Stimulated activated CD4-positive, alpha-beta T cell treated with anti-CD3 and anti-CD28 coated beads, Interleukin-4, amount 100 ng/mL, for 1 hour (primary cell): ENCODE measurements around the gene EGLN3.

Experiments used
- DNase-seq: peaks from one replicate; pipeline ENCODE4 v3.0.0-alpha.2; 2020

The EGLN3 gene

GRCh38 chr14:33909380-33910084, 41.3 kb downstream of the EGLN3 start:
- no peak for DNase-seq

GRCh38 chr14:33908540-33909223, 42.2 kb downstream of the EGLN3 start:
- DNase-seq, result no peak

GRCh38 chr14:33906968-33907367, 43.9 kb downstream of the EGLN3 start:
- no peak for DNase-seq

- DNase-seq, result no peak
Observed at GRCh38 chr14:33904609-33905008, 46.3 kb downstream of the EGLN3 start.

DNA sequence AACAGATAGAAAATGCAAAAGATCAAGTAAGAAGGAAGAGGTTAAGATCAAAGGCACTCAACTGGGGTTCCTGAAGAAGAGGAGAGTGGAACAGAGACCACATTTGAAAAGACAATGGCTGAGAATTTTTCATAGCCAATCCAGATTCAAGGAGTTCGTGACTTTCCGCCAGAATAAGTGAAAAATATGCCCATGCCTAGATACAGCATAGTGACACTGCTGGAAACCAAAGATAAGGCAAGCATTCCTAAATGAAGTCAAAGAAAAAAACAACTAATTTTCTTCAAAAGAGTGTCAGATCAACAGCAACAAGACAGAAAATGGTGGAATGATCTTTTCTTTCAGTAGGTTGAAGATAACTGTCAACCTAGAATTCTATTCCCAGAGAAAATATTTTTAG, 47.5 kb downstream of the EGLN3 start:
- no peak for DNase-seq

DNA sequence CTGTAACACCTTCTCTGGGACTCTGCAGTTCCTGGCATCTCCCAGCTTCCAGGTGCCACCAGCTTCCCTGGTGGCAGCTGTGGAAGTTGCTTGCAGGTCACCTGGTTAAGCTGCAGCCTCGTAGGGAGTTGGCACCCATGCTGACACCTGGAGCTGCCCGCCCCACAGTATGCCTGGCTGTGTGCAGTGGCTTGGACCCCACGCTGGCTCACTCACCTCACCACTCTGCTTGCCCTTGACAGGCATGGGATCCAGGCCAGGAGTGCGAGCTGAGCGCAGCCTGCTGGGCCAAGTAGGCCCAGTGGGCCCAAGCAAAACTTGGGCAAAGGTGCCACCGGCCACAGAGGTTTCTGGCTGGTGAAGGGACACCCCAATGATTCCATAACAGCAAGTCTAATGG, 48.5 kb downstream of the EGLN3 start:
- no peak for DNase-seq

GRCh38 chr14:33901426-33902155, 49.3 kb downstream of the EGLN3 start:
- no peak for DNase-seq

GRCh38 chr14:33900706-33901105, 50.2 kb downstream of the EGLN3 start:
- DNase-seq, result no peak

DNA sequence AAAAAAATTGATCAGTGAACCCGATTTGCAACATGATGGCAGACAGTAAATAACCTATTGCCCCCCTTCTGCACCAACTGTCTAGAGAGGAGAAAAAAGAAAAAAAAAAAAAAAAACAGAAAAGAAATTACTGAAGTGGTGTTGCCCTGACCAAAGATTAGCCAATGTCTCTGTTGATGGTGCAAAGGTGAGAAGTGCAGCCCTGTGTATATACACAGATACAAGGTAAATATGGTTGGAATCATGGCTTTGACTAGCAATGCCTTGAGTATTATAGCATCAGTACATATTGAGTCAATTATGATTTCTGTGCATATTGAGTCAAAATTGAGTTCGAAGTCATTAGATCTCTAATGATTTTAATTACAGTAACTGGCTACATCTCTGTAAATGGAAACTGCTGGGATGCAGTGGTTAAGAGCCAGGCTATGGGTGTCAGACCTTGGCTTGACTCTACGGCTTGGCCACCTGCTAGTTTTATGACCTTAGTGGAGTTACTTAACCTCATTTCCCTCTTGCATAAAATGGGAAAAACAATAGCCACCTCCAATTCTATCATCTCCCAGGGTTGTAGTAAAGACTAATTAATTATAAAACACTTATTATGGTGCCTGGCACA, 51.0 kb downstream of the EGLN3 start:
- DNase-seq, result no peak

DNA sequence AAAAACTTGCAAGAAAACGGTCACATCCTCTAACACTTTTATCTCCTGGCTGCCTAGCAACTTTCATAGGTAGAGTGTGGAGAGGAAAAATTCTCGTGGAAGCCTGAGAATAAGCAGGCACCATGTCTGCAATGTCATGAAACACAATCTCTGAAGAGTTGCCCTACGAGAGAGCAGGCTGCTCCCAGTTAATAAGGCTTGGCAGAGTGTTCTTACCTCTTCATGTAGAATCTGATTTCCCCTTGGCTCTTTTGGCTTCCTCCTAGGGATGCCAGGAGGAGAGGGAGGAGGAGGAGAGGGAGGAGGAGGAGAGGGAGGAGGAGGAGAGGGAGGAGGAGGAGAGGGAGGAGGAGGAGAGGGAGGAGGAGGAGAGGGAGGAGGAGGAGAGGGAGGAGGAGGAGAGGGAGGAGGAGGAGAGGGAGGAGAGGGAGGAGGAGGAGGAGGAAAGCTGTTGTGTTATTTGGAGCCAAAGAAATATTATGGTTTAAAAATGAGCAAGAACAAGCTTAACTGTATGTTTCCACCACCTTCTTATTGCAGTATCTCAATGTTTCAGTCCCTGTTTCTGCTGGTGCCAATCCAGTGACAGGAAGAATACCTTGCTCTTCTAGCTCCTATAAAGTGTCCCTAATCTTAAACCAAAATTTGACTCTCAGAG, 52.9 kb downstream of the EGLN3 start:
- DNase-seq, result no peak

GRCh38 chr14:33897382-33897781, 53.5 kb downstream of the EGLN3 start:
- no peak for DNase-seq

DNA sequence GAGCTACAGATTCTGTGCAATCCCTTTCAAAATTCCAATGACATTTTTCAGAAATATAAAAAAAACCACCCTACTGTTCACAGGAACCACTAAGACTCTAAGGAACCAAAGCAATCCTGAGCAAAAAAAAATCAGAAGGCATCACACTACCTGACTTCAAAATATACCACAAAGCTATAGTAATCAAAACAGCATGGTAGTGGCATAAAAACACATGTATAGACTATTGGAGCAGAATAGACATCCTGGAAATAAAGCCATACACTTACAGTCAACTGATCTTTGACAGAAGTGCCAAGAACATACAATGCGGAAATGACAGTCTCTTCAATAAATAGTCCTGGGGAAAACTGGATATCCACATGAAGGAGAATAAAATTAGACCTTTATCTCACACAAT, 56.5 kb downstream of the EGLN3 start:
- no peak for DNase-seq

DNA sequence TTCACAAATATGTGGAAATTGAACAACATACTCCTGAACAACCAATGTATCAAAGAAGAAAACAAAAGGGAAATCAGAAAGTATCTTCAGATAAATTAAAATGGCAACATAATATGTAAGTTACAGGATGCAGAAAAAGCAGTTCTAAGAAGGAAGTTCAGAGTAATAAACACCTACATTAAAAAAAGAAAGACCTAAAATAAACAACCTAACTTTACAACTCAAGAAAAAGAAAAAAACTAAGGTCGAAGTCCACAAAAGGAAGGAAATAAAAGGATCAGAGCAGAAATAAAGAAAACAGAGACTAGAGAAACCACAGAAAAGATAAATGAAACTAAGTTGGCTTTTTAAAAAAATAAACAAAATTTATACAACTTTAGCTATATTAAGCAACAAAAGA, 59.2 kb downstream of the EGLN3 start:
- DNase-seq, result no peak

GRCh38 chr14:33884916-33885315, 66.0 kb downstream of the EGLN3 start:
- no peak for DNase-seq

DNA sequence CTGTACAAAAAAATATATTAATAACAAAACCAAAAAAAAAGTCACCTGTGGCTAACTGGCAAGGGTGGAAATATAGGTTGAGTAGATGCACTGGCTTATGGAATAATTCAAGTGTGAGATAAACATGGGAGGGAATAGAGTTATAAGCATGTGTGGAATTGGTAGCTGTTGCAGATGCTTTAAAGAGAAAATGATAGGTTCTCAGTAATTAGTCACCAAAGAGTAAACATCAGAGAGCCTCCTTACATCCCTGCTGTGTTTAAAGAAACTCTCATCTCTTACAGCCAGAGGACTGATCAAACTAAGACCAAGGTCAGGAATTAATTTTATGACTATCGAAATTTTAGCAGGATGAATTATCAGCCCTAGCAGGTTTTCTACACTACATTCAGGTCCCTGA, 70.5 kb downstream of the EGLN3 start:
- no peak for DNase-seq

DNA sequence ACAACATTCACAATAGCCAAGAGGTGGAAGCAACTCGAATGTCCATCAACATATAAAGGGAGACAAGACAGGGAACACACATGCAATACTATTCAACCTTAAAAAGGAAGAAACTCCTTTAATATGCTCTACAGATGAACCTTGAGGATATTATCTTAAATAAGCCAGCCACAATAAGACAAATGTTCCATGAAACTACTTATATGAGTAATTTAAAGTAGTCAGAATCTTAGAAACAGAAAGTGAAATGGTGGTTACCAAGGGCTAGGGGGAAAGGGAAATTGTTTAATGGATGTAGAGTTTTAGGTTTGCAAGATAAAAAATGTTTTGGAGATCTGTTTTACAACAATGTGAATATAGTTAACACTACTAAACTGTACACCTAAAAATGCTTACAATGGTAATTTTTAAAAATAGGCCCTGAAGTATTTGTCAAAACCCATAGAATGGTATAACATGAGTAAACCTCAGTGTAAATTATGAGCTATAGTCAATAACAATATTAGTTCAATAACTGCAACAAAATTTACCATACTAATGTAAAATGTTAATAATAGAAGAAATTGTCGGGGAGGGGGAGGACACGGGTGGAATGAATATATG, 71.1 kb downstream of the EGLN3 start:
- DNase-seq, result no peak

GRCh38 chr14:33876274-33876673, 74.6 kb downstream of the EGLN3 start:
- no peak for DNase-seq
